Measurements from ENCODE around the gene RASIP1.
"Not testable (repeated sequence)": the region's sequence is repeated elsewhere in the genome, so short reads cannot be mapped to it uniquely, and the experiment has no call there.

Gene RASIP1

GRCh38 chr19:48740164-48740972 lies at the start of gene RASIP1:
Gene RASIP1 (minus strand): TSS chr19:48740610. CDS start chr19:48740282, 328 bp downstream.
- FAIRE-seq (no peak), DNase-seq (ENCODE audit: low spot score) (no peak)

DNA sequence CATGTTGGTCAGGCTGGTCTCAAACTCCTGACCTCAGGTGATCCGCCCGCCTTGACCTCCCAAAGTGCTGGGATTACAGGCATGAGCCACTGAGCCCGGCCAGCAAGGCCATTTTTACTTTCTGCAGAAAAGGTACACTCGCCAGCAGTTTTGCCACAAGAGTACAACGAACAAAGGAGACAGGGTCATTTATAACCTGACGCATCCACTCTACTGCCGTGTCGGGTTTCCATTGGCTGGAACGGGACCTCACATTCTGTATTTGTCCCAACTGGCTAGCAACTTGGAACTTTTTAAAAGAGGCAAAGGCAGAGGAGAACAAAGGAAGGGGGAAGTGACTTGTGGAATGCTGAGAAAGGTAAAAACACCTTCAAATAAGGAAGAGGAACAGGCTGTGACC lies 46.9 kb upstream of the RASIP1 start:
- not testable (repeated sequence) for FAIRE-seq; DNase-seq (ENCODE audit: low spot score)

- not testable (repeated sequence) for FAIRE-seq; DNase-seq (ENCODE audit: low spot score)
Measured at GRCh38 chr19:48786422-48786821, 46.0 kb upstream of the RASIP1 start.

GRCh38 chr19:48784527-48784926 lies 44.1 kb upstream of the RASIP1 start:
- DNase-seq (ENCODE audit: low spot score), result no peak
- no peak for FAIRE-seq

- FAIRE-seq (no peak), DNase-seq (ENCODE audit: low spot score) (no peak)
Measured at GRCh38 chr19:48780631-48781391, 40.4 kb upstream of the RASIP1 start.

DNA sequence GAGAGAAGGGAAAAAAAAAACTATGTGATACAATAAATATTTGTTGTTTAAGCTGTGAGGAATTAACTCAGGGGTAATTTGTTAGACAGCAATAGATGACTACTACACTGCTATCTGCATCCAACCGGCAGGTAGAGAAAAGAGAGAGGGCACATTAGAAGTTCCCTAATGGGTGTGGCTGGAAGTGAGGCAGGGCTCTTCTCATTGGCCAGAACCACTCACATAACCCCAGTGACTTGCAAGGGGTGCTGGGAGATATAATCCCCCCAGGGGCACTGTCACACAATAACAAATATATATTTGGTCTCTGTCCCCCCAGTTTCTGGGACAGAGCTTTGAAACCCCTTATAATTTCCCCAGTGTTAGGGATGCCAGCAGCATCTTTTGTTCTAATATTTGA lies 39.2 kb upstream of the RASIP1 start:
- no peak for FAIRE-seq
- no peak for DNase-seq (ENCODE audit: low spot score)

DNA sequence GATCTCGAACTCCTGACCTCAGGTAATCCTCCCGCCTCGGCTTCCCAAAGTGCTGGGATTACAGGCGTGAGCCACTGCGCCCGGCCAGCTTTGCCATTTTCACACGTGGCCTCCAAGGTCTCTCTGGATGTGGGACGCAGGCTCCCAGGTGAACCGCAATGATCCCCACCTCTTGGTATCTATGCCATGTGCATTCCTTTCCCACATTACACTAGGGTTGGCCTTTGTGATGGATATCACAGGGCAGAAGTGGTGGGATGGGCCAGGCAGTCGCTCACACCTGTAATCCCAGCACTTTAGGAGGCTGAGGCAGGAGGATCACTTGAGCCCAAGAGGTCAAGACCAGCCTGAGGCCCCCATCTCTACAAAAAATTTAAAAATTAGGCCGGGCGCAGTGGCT lies 37.3 kb upstream of the RASIP1 start:
- FAIRE-seq, result no peak

DNA sequence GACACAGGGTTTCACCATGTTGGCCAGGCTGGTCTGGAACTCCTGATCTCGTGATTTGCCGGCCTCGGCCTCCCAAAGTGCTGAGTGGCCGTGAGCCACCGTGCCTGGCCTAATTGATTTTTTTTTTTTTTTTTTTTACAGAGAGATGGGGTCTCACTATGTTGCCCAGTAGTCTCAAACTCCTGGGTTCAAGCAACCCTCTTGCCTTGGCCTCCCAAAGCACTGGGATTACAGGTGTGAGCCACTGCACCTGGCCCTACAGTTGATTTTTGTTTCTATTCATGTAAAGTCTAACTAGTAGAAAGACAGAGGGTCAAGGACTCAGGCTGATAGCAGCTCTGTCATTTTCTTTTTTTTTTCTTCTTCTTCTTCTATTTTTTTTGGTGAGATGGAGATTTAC lies 36.7 kb upstream of the RASIP1 start:
- DNase-seq (ENCODE audit: low spot score) (no peak), FAIRE-seq (no peak)

More for the DNA sequence above, 37.3 kb upstream of the RASIP1 start:
- no peak for DNase-seq (ENCODE audit: low spot score)

DNA sequence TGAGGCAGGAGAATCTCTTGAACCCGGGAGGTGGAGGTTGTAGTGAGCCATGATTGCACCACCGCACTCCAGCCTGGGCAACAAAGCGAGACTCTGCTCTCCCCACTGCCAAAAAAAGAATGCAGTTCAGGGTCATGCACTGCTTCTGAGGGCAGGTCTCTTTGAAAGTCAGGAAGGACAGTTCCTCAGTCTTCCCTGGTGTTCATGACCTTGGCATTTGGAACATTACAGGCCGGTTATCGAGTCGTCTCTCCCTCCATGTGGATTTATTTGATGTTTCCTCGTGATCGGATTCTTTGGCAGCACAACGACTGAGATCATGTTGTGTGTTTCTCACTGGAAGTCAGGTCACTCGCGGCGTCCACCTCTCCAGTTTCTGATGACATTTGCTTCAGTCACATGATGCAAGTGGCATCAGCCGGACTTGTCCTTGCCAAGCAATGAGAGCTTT lies 32.1 kb upstream of the RASIP1 start:
- no peak for FAIRE-seq
- DNase-seq (ENCODE audit: low spot score), result no peak

DNA sequence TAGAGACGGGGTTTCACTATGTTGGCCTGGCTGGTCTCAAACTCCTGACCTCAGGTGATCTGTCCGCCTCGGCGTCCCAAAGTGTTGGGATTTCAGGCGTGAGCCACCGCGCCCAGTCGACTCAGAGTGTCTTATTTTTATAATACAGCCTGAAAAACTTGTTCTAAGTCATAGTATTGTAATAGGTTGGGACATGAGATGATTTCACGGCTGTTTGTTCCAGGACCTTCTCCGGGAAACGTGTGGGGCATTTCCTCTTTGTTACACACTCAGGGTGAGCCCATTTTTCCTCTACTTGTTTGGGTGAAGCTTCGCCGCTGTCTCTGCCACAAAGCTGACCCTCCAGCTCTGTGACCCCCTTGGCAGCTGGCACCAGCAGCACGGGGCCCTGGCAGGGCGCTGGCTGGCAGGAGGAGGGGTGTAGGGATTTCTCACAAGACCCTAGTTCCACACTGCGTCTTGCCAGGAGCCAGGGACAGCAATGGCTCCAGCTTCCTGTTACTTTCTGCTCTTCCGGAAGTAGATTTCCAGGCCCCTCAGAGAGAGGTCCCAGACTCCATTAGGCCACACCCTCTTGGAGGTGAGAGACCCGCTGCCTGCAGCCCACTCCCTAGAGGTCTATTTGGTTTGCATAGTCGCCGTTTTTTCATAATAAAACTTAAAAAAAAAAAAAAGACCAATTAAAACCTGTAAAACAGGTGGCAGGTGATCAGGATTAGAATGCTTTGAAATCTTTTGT lies 30.5 kb upstream of the RASIP1 start:
- FAIRE-seq, result no peak
- DNase-seq (ENCODE audit: low spot score), result no peak

- no peak for FAIRE-seq
- no peak for DNase-seq (ENCODE audit: low spot score)
Measured at GRCh38 chr19:48770266-48770665, 29.9 kb upstream of the RASIP1 start.

DNA sequence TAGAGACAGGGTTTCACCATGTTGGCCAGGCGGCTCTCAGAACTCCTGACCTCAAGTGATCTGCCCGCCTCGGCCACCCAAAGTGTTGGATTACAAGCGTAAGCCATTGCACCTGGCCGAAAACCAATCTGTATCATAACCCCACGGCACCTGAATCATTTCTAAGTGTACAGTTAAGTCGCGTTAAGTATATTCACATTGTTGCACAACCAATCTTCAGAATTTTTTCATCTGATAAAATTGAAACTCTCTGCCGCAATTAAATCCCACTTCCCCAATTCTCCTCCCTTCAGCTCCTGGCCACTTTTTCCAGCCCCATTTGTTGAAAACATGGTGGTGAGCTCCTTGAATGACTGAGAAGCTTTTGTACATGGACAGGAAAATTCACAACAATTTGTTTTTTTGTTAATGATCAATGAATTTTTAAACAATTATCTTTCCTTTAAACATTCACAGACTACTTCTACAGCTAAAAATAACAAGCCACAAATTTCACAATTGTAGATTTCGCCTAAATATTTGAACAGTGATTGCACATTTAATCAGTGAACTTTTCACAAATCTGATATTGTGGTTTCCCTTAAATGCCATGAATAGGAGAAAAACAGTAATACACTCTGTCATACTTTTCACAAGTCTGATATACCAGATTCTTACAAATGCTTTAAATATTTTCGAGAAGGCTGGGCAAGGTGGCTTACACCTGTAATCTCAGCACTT lies 28.7 kb upstream of the RASIP1 start:
- FAIRE-seq (no peak), DNase-seq (ENCODE audit: low spot score) (no peak)

GRCh38 chr19:48768171-48768753 lies 27.9 kb upstream of the RASIP1 start:
- FAIRE-seq; DNase-seq (ENCODE audit: low spot score): not testable (repeated sequence)

DNA sequence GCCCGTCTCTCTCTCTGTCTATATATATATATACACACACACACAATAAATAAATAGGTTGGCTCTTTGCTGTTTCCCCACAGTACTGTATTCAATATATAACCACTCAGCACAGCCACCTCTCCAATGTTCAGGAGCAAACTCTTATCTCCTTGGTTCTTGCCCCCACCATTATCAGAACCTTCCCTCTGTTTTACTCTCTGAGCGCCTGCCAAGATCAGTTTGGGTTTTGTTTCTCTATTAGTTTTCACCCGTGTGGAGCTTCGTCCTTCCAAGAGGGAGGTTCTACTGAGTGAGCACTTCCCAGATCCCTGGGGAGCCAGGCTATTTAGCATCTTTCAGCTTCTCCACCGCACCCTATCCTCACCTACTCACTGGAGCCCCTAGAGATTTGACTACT lies 25.4 kb upstream of the RASIP1 start:
- not testable (repeated sequence) for DNase-seq (ENCODE audit: low spot score); FAIRE-seq

GRCh38 chr19:48760504-48761205 lies 20.2 kb upstream of the RASIP1 start:
- no peak for FAIRE-seq
- DNase-seq (ENCODE audit: low spot score), result no peak

- no peak for FAIRE-seq
Measured at GRCh38 chr19:48757741-48758144, 17.3 kb upstream of the RASIP1 start.

DNA sequence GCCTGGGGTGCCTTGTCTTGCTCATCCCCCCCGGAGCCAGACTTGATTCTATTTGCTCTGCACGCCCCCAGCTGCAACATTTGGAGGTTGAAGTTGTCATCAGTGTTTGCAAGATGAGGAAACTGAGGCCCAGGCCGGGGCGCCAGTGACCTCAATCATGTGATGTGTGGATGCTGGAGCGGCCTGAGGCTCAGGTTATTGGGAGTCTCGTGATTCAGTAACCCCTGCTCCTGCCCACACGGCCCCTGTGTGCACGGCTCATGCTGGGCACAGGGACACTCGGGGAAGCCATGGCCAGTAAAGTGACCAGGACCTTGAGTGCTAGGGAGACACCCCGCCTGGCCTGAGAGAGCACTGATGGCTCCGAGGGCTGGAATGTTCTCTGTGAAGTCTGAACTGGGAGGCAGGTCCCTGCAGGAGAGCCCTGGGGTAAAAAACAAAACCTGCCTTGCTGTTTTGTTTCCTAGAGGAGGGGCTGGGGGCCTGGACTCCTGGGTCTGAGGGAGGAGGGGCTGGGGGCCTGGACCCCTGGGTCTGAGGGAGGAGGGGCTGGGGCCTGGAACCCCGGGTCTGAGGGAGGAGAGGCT lies 16.8 kb upstream of the RASIP1 start:
- DNase-seq (ENCODE audit: low spot score) (no peak), FAIRE-seq (no peak)

More at GRCh38 chr19:48757741-48758144, 17.3 kb upstream of the RASIP1 start:
- no peak for DNase-seq (ENCODE audit: low spot score)

- DNase-seq (ENCODE audit: low spot score) (no peak), FAIRE-seq (no peak)
Measured at GRCh38 chr19:48756686-48757085, 16.3 kb upstream of the RASIP1 start.

DNA sequence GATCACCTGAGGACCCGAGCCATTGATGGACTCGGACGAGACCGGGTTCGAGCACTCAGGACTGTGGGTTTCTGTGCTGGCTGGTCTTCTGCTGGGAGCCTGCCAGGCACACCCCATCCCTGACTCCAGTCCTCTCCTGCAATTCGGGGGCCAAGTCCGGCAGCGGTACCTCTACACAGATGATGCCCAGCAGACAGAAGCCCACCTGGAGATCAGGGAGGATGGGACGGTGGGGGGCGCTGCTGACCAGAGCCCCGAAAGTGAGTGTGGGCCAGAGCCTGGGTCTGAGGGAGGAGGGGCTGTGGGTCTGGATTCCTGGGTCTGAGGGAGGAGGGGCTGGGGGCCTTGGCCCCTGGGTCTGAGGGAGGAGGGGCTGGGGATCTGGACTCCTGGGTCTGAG lies 15.8 kb upstream of the RASIP1 start:
- DNase-seq (ENCODE audit: low spot score), result no peak
- no peak for FAIRE-seq

DNA sequence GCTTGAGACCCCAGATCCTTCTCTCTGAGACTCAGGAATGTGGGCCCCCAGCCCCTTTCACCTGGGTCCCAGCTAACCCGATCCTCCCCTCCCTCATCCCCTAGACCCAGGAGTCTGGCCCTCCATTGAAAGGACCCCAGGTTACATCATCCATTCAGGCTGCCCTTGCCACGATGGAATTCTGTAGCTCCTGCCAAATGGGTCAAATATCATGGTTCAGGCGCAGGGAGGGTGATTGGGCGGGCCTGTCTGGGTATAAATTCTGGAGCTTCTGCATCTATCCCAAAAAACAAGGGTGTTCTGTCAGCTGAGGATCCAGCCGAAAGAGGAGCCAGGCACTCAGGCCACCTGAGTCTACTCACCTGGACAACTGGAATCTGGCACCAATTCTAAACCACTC lies 15.4 kb upstream of the RASIP1 start:
- DNase-seq (ENCODE audit: low spot score) (no peak), FAIRE-seq (no peak)
